ENCODE results near the gene VTI1A. TPM values are rescaled to one million over a fixed set of nuclear protein-coding genes. Genes with fewer than 3 reads are reported as not detected.

The VTI1A gene
- polyA plus RNA-seq, 1 donor from 2014 or later: 28.7 TPM

DNA sequence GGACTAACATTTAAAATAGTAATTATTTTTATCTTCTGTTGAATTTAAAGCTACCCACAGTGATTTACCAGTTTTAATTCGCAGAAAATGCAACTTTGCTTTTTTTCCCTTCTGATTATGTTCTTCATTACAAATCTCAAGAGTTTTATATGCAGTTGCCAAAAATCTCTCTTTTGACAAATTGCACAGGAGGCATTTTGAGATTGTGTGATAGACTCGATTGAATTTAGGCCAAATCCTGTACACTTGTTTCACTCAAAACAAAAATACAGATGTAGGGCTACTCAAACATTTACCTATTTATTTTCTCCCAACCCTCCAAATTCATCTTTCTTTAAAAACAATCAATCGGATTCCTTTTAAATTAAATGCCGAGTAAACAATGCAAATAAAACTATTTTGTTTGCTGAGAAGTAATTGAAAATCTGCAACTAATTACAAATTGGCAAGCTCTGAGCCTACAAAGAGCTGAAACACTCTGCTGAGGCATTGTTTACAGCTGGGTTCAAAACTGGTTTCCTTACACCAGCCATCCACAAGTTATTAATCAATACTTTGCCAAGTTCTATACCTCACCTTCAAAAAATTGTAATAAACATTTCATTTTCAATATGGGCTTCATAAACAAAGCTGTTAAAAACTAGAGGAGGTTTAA is 288.2 kb downstream of the VTI1A start:
- H3K79me2 ChIP-seq (replicated peaks; ENCODE audit: insufficient read depth, low read length): no peaks in the 10 kb centered on the region
- no peak overlapping the region for H2AFZ ChIP-seq (ENCODE audit: low read depth, low read length)
- no peak overlapping the region for H3K9ac ChIP-seq (ENCODE audit: low read length)
- H4K20me1 ChIP-seq (ENCODE audit: insufficient read depth): no peaks in the 10 kb centered on the region
- no peak overlapping the region for H3K27ac ChIP-seq (ENCODE audit: low read length)
- H3F3A ChIP-seq (ENCODE audit: insufficient read depth, low read length, poor library complexity, severe bottlenecking): no peaks in the 10 kb centered on the region
- H3K4me3 ChIP-seq (ENCODE audit: low read length): no peak overlapping the region
- TF ChIP-seq SMC3 (conservative IDR thresholded peaks at IDR 0.05; ENCODE audit: poor library complexity) (no peak), MXI1 (conservative IDR thresholded peaks at IDR 0.05; ENCODE audit: poor library complexity, severe bottlenecking) (no peak), EP300 (conservative IDR thresholded peaks at IDR 0.05; ENCODE audit: poor library complexity, severe bottlenecking) (no peak), EZH2 (IDR thresholded peaks at IDR 0.05; ENCODE audit: borderline replicate concordance, insufficient read depth, low read length, poor library complexity, severe bottlenecking) (no peak), RAD21 (conservative IDR thresholded peaks at IDR 0.05) (no peak), POLR2AphosphoS5 (IDR thresholded peaks at IDR 0.05) (no peak), TAF1 (IDR thresholded peaks at IDR 0.05; ENCODE audit: low read depth) (no peak)
- TF ChIP-seq, protein P1, sequence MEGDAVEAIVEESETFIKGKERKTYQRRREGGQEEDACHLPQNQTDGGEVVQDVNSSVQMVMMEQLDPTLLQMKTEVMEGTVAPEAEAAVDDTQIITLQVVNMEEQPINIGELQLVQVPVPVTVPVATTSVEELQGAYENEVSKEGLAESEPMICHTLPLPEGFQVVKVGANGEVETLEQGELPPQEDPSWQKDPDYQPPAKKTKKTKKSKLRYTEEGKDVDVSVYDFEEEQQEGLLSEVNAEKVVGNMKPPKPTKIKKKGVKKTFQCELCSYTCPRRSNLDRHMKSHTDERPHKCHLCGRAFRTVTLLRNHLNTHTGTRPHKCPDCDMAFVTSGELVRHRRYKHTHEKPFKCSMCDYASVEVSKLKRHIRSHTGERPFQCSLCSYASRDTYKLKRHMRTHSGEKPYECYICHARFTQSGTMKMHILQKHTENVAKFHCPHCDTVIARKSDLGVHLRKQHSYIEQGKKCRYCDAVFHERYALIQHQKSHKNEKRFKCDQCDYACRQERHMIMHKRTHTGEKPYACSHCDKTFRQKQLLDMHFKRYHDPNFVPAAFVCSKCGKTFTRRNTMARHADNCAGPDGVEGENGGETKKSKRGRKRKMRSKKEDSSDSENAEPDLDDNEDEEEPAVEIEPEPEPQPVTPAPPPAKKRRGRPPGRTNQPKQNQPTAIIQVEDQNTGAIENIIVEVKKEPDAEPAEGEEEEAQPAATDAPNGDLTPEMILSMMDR (IDR thresholded peaks at IDR 0.05; ENCODE audit: poor library complexity, severe bottlenecking): no peak
- TF ChIP-seq, protein P2, sequence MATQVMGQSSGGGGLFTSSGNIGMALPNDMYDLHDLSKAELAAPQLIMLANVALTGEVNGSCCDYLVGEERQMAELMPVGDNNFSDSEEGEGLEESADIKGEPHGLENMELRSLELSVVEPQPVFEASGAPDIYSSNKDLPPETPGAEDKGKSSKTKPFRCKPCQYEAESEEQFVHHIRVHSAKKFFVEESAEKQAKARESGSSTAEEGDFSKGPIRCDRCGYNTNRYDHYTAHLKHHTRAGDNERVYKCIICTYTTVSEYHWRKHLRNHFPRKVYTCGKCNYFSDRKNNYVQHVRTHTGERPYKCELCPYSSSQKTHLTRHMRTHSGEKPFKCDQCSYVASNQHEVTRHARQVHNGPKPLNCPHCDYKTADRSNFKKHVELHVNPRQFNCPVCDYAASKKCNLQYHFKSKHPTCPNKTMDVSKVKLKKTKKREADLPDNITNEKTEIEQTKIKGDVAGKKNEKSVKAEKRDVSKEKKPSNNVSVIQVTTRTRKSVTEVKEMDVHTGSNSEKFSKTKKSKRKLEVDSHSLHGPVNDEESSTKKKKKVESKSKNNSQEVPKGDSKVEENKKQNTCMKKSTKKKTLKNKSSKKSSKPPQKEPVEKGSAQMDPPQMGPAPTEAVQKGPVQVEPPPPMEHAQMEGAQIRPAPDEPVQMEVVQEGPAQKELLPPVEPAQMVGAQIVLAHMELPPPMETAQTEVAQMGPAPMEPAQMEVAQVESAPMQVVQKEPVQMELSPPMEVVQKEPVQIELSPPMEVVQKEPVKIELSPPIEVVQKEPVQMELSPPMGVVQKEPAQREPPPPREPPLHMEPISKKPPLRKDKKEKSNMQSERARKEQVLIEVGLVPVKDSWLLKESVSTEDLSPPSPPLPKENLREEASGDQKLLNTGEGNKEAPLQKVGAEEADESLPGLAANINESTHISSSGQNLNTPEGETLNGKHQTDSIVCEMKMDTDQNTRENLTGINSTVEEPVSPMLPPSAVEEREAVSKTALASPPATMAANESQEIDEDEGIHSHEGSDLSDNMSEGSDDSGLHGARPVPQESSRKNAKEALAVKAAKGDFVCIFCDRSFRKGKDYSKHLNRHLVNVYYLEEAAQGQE (IDR thresholded peaks at IDR 0.05; ENCODE audit: borderline replicate concordance): no peak
- H3K9me3 ChIP-seq (ENCODE audit: low read length): no peaks in the 10 kb centered on the region
- no peaks in the 10 kb centered on the region for H3K27me3 ChIP-seq (ENCODE audit: insufficient read depth, low read depth, low read length)
- H3K4me2 ChIP-seq (ENCODE audit: low read length): no peak overlapping the region
- no peaks in the 10 kb centered on the region for H3K36me3 ChIP-seq (ENCODE audit: insufficient read depth, low read length)
- H3K9me2 ChIP-seq (ENCODE audit: insufficient read depth, low read length): no peaks in the 10 kb centered on the region

DNA sequence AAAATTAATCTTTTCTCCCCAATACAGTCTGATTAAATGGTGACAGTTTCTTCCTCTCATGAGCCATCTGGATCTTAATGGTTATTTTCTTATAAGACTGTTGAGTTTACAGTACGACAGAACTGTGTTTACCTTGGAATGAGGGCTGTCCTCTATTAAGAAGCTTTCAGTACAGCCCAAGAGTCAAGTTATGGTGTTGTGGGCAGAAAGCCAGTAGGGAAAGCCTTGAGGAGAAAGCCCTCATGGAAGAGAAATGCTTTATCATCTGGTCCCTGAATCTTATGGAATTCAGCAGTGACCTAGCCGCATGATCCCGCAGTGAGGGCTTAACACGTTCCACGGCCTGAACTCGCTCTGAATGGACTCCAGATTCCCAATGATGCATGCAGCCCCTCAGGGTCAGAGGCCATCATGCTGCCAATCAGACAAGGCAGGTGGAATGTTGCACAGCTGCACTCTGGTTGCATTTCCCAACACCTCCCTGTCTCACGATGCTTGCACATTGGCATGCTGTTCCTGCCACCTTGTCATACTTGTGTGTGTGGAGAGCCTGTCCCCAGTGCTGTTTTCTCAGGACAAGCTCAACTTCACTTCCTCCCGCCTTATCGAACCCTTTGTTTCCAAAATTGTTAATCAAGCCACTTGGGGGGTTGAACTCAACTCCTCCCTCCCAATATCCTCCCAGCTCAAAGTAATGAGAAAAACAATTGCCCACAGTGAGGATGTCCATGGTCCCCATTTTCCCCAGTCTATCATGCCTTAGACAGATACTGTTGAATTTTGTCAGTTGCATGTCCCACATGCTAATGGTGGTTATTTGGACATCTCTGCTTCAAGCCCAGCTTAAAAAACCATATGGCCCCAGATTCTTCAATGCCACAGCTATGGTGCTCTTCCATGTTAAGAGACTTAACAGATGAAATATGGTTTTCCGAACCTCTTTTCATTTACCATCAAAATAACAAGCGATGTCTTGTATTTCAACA is 291.9 kb downstream of the VTI1A start:
- no peak overlapping the region for H3K4me2 ChIP-seq (ENCODE audit: low read length)
- no peak overlapping the region for H3K27ac ChIP-seq (ENCODE audit: low read length)

More for the DNA sequence above, 291.9 kb downstream of the VTI1A start:
- no peaks in the 10 kb centered on the region for H3K36me3 ChIP-seq (ENCODE audit: insufficient read depth, low read length)
- H3K9me2 ChIP-seq (ENCODE audit: insufficient read depth, low read length): no peaks in the 10 kb centered on the region
- no peak overlapping the region for H3K9ac ChIP-seq (ENCODE audit: low read length)
- H3K9me3 ChIP-seq (ENCODE audit: low read length): no peaks in the 10 kb centered on the region
- no peaks in the 10 kb centered on the region for H4K20me1 ChIP-seq (ENCODE audit: insufficient read depth)
- no peaks in the 10 kb centered on the region for H3F3A ChIP-seq (ENCODE audit: insufficient read depth, low read length, poor library complexity, severe bottlenecking)
- no peaks in the 10 kb centered on the region for H3K79me2 ChIP-seq (replicated peaks; ENCODE audit: insufficient read depth, low read length)
- no peak overlapping the region for H2AFZ ChIP-seq (ENCODE audit: low read depth, low read length)
- H3K4me3 ChIP-seq (ENCODE audit: low read length): no peak overlapping the region
- no peaks in the 10 kb centered on the region for H3K27me3 ChIP-seq (ENCODE audit: insufficient read depth, low read depth, low read length)
- TF ChIP-seq, protein P2 (IDR thresholded peaks at IDR 0.05; ENCODE audit: borderline replicate concordance): no peak
- TF ChIP-seq EZH2 (IDR thresholded peaks at IDR 0.05; ENCODE audit: borderline replicate concordance, insufficient read depth, low read length, poor library complexity, severe bottlenecking): no peak
